ENCODE data around the gene TUBGCP6.

Gene TUBGCP6

DNA sequence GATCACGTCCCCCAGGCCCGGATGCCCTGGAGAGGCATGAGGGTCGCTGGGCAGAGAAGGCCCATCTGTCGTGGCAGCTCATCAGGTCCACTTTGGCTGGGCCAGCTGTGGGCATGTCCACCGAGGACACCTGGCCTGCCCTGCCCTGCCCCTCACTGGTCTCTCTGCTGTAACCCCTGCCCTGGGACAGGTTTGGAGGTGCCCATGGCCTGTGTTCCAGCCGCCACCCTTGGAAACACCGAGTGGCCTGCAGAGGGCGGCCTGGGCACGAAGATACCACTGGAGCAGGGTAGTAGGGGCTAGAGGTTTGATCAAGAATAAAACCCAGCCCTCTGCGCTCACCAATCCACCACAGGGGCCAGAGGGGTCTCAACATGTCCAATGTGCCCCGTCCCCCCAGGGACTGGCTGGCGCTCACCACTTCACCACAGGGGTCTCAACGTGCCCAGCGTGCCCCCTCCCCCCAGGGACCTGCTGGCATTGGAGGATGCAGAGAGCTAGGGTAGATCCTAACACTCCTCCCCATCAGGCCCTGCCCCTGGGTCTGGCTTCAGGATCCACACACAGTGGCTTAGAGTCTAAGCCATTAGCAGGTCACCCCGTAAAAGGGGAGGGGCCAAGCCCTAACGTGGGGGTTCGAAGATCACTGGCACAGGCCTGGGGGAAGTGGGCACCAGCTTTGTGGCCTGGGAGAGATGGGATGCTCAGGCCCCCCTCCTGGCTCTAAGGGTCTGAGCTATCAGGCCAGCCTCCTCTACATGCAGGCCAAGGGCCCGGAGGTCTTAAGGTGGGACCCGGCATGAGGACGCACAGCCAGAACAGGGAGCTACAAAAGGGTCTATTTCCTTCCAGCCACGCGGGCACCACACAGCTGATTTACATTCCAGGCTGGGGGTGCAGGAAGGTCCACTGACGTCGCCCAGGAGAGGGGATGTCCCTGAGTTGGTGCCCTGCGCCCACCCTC lies 7.5 kb upstream of the TUBGCP6 start:
- Histone ChIP-seq H3K4me2 (ENCODE audit: insufficient read depth, low read length) (peak overlapping the region; percentile 100), H4K20me1 (ENCODE audit: insufficient read depth, low read length) (peaks cover 23% of the 10 kb centered on the region), H3K9ac (ENCODE audit: low read depth, low read length) (peak overlapping the region; percentile 100), H3K4me1 (ENCODE audit: insufficient read depth, low read length) (peaks cover 28% of the 10 kb centered on the region), H3K36me3 (ENCODE audit: insufficient read depth, low read length) (peaks cover 32% of the 10 kb centered on the region), H3K27ac (ENCODE audit: low read length) (no peak overlapping the region), H3K4me3 (ENCODE audit: low read depth in 1 of 2, low read length in 2 of 2) (peak overlapping the region in 1 of 2 experiments; percentile 100; a peak in 1 of 4 replicates), H3K79me2 (ENCODE audit: insufficient read depth, low read length) (peaks cover 21% of the 10 kb centered on the region), H2AFZ (ENCODE audit: low read depth, low read length) (0 out of 2 replicates have a peak overlapping the region, but pooled peaks have one; percentile 98), H3K9me3 (ENCODE audit: insufficient read depth, low read length, severe bottlenecking) (no peaks in the 10 kb centered on the region), H3K27me3 (ENCODE audit: insufficient read depth, low read length, poor library complexity) (no peaks in the 10 kb centered on the region)
- TF ChIP-seq EZH2 (IDR thresholded peaks at IDR 0.05; ENCODE audit: borderline replicate concordance, low read depth, low read length, severe bottlenecking), result no peak
- TF ChIP-seq, protein P1, sequence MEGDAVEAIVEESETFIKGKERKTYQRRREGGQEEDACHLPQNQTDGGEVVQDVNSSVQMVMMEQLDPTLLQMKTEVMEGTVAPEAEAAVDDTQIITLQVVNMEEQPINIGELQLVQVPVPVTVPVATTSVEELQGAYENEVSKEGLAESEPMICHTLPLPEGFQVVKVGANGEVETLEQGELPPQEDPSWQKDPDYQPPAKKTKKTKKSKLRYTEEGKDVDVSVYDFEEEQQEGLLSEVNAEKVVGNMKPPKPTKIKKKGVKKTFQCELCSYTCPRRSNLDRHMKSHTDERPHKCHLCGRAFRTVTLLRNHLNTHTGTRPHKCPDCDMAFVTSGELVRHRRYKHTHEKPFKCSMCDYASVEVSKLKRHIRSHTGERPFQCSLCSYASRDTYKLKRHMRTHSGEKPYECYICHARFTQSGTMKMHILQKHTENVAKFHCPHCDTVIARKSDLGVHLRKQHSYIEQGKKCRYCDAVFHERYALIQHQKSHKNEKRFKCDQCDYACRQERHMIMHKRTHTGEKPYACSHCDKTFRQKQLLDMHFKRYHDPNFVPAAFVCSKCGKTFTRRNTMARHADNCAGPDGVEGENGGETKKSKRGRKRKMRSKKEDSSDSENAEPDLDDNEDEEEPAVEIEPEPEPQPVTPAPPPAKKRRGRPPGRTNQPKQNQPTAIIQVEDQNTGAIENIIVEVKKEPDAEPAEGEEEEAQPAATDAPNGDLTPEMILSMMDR (IDR thresholded peaks at IDR 0.05; ENCODE audit: borderline replicate concordance, extremely low read depth, low read length, poor library complexity, severe bottlenecking), result peak; percentile 77
- DNase-seq, result peak; percentile 64
- ATAC-seq (ENCODE audit: insufficient read depth, low read depth), result peak; percentile 43

DNA sequence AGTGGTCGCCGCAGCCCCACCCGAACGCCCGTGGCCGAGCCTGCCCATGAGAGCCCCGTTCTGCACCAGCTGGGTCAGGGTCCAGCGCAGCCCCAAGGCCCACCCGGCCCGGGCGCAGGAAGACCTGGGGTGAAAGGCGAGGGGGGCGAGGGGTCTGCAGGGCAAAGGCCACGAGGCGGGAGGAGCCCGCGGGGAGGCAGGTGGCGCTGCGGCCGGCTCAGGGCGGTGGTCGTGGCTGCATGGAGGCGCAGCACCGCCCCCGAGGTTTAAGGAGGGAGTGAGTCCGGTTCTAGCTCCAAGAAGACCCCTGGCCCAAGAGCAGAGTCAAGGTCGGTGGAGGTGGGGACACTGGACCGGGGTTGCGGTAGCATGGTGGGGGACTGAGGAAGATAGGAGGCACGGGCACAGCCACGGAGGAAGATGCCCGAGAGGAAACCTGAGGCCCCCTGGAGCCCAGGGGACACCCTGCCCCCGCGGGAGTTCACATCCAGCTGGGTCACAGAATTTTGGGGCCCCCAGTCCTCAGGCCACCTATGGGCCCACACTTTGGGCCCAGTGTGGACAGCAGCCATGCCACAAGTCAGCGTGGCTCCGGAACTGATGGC lies 6.8 kb upstream of the TUBGCP6 start:
- Histone ChIP-seq H3K9me3 (ENCODE audit: insufficient read depth, low read length, severe bottlenecking) (no peaks in the 10 kb centered on the region), H3K4me1 (ENCODE audit: insufficient read depth, low read length) (peaks cover 31% of the 10 kb centered on the region), H3K9ac (ENCODE audit: low read depth, low read length) (peak overlapping the region; percentile 100), H3K27me3 (ENCODE audit: insufficient read depth, low read length, poor library complexity) (no peaks in the 10 kb centered on the region), H3K4me3 (ENCODE audit: low read depth in 1 of 2, low read length in 2 of 2) (peak overlapping the region in 1 of 2 experiments; percentile 100; a peak in 2 of 4 replicates), H3K36me3 (ENCODE audit: insufficient read depth, low read length) (peaks cover 35% of the 10 kb centered on the region), H2AFZ (ENCODE audit: low read depth, low read length) (peak overlapping the region; percentile 98), H4K20me1 (ENCODE audit: insufficient read depth, low read length) (peaks cover 26% of the 10 kb centered on the region), H3K79me2 (ENCODE audit: insufficient read depth, low read length) (peaks cover 24% of the 10 kb centered on the region), H3K4me2 (ENCODE audit: insufficient read depth, low read length) (peak overlapping the region; percentile 100), H3K27ac (ENCODE audit: low read length) (peak overlapping the region; percentile 56)
- TF ChIP-seq, protein P1 (IDR thresholded peaks at IDR 0.05; ENCODE audit: borderline replicate concordance, extremely low read depth, low read length, poor library complexity, severe bottlenecking), result no peak
- no peak for TF ChIP-seq EZH2 (IDR thresholded peaks at IDR 0.05; ENCODE audit: borderline replicate concordance, low read depth, low read length, severe bottlenecking)
- no peak for ATAC-seq (ENCODE audit: insufficient read depth, low read depth)
- DNase-seq, result no peak

DNA sequence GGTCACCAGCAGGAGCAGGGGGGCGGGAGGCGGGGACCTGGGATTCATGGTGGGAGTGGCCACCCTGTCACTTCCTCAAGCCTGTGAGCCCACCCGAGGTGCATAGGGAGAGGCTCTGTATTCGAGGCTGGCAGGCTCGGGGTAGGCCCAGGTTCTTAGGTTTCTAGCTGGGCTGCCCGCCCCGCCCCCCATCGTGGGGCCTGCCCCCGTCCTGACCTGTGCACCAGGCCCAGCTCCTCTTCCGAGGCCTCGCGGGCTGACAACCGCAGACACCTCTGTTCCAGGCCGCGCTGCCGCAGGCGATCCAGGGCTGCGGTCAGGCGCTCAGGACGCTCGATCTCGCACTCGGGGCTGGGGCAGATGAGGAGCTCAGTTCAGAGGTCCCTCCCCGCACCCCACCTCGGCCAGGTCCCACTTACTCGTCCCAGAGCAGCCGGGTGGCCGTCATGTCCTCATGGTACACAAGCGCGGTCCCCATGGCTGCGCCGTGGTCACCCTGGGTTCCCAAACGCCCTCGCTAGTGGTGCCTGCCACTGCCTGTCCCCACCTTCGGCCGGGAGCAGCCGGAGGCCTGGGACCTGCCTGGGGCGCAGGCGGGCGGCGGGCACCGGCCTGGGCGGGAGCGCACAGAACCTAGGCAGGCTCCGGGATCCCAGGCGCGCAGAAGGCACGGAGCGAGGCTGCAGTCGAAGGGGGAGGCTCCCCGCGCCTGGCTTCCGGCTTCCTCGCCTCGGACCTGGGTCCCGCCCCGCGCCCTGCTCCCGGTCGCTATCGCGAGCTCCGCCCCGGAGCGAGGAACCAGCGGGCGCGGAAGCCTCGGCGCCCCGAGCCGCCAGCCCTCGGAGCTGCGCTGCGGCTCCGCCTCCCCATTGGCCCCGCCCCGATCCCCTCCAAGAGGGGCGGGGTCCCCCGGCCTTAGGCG lies 6.0 kb upstream of the TUBGCP6 start, which contains the start of gene HDAC10:
TSS of gene HDAC10 (minus strand) at position 711 of the 922 bp plus-strand sequence. CDS start at position 478, 233 bp downstream.
- Histone ChIP-seq H3K4me2 (ENCODE audit: insufficient read depth, low read length) (peak within 1 kb of the TSS; percentile 100), H3K27me3 (ENCODE audit: insufficient read depth, low read length, poor library complexity) (no peaks in the 10 kb centered on the region), H3K4me1 (ENCODE audit: insufficient read depth, low read length) (peaks cover 38% of the 10 kb centered on the region), H3K27ac (ENCODE audit: low read length) (peak within 1 kb of the TSS; percentile 86), H3K36me3 (ENCODE audit: insufficient read depth, low read length) (peaks cover 43% of the 10 kb centered on the region), H4K20me1 (ENCODE audit: insufficient read depth, low read length) (peaks cover 34% of the 10 kb centered on the region), H3K9ac (ENCODE audit: low read depth, low read length) (peak within 1 kb of the TSS; percentile 100), H3K79me2 (ENCODE audit: insufficient read depth, low read length) (peaks cover 32% of the 10 kb centered on the region), H3K4me3 (ENCODE audit: low read depth in 1 of 2, low read length in 2 of 2) (peak within 1 kb of the TSS; percentile 96 to 100), H3K9me3 (ENCODE audit: insufficient read depth, low read length, severe bottlenecking) (no peaks in the 10 kb centered on the region), H2AFZ (ENCODE audit: low read depth, low read length) (peak within 1 kb of the TSS; percentile 98)
- TF ChIP-seq, protein P1 (IDR thresholded peaks at IDR 0.05; ENCODE audit: borderline replicate concordance, extremely low read depth, low read length, poor library complexity, severe bottlenecking), result no peak
- no peak for TF ChIP-seq EZH2 (IDR thresholded peaks at IDR 0.05; ENCODE audit: borderline replicate concordance, low read depth, low read length, severe bottlenecking)
- peak; percentile 90 for DNase-seq
- peak; percentile 91 for ATAC-seq (ENCODE audit: insufficient read depth, low read depth)
